MM.1S (cell line): ENCODE measurements around the gene HTR5A.

Experiments used
- DNase-seq: peaks from one replicate; pipeline ENCODE4 v3.0.0-alpha.2; 2015
- H2AFZ ChIP-seq: fragments of 300-600 bp; sonication (generic); 2 replicates; pipeline ENCODE4 v1.6.0; 2016; ENCODE audit warnings: antibody characterized with exemption, low read length
- H3F3A ChIP-seq: fragments of 300-600 bp; sonication (generic); 2 replicates; pipeline ENCODE4 v1.6.1; 2016; ENCODE audit warnings: mild to moderate bottlenecking, antibody characterized with exemption, low read length, moderate library complexity, mixed read lengths; ENCODE audit not compliant: insufficient read depth
- H3K27ac ChIP-seq: fragments of 300-600 bp; sonication (generic); 2 replicates; pipeline ENCODE4 v1.5.1; 2016; ENCODE audit warnings: mild to moderate bottlenecking, low read length
- H3K27me3 ChIP-seq: fragments of 300-600 bp; sonication (generic); replicated peaks from 2 replicates; pipeline ENCODE4 v1.6.0; 2016; ENCODE audit warnings: low read length; ENCODE audit not compliant: insufficient read depth
- H3K36me3 ChIP-seq: fragments of 300-600 bp; sonication (generic); replicated peaks from 2 replicates; pipeline ENCODE4 v1.6.1; 2016; ENCODE audit warnings: mild to moderate bottlenecking, low read length, mixed read lengths; ENCODE audit not compliant: insufficient read depth
- H3K4me1 ChIP-seq: fragments of 300-600 bp; sonication (generic); 2 replicates; pipeline ENCODE4 v1.6.1; 2016; ENCODE audit warnings: low read length, mixed read lengths
- H3K4me2 ChIP-seq: fragments of 300-600 bp; sonication (generic); 2 replicates; pipeline ENCODE4 v1.6.0; 2016; ENCODE audit warnings: low read depth, low read length
- H3K4me3 ChIP-seq: fragments of 300-600 bp; sonication (generic); 2 replicates; pipeline ENCODE4 v1.5.1; 2016; ENCODE audit warnings: low read length, mixed read lengths
- H3K79me2 ChIP-seq: fragments of 300-600 bp; sonication (generic); 2 replicates; pipeline ENCODE4 v1.6.1; 2016; ENCODE audit warnings: mixed run types, low read length, mixed read lengths
- H3K9ac ChIP-seq: fragments of 300-600 bp; sonication (generic); 2 replicates; pipeline ENCODE4 v1.6.1; 2016; ENCODE audit warnings: low read length, mixed read lengths
- H3K9me2 ChIP-seq: fragments of 300-600 bp; sonication (generic); replicated peaks from 2 replicates; pipeline ENCODE4 v1.6.1; 2016; ENCODE audit warnings: mild to moderate bottlenecking, low read length, mixed read lengths; ENCODE audit not compliant: insufficient read depth
- H3K9me3 ChIP-seq: fragments of 300-600 bp; sonication (generic); replicated peaks from 2 replicates; pipeline ENCODE4 v1.6.1; 2016; ENCODE audit warnings: mild to moderate bottlenecking, low read length, mixed read lengths; ENCODE audit not compliant: insufficient read depth
- H4K20me1 ChIP-seq: fragments of 300-600 bp; sonication (generic); 2 replicates; pipeline ENCODE4 v1.6.1; 2016; ENCODE audit warnings: mild to moderate bottlenecking, low read length, moderate library complexity, mixed read lengths; ENCODE audit not compliant: insufficient read depth
- EZH2 ChIP-seq: fragments of 300-600 bp; sonication (generic); optimal IDR thresholded peaks from 2 replicates; pipeline ENCODE3; 2017; ENCODE audit warnings: low read depth, mild to moderate bottlenecking, antibody characterized with exemption, low read length, mixed read lengths
- EZH2phosphoT487 ChIP-seq: fragments of 300-600 bp; sonication (generic); IDR thresholded peaks from 2 replicates; pipeline ENCODE4 v1.6.1; 2018; ENCODE audit warnings: antibody characterized with exemption, low read length
- TF ChIP-seq, protein P1 (sequence below): fragments of 300-600 bp; sonication (generic); IDR thresholded peaks from 2 replicates; pipeline ENCODE4 v1.5.1; 2016; ENCODE audit warnings: antibody characterized with exemption, low read length, mixed read lengths

The HTR5A gene

DNA sequence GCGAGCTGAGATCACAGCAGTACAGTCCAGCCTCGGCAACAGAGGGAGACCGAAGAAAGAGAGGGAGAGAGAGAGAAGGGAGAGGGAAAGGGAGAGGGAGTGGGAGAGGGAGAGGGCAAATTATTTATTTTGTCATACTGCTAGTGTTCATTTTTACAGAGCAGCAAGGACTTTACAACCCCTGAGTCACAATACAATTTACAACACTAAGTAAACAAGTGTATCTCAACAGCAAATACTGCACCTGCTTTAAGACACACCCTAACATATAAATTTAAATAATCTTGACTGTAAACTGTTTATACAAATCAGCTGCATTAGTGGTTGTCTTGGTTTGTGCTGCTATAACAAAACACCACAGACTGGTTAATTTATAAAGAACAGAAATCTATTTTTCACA lies 27.2 kb downstream of the HTR5A start:
- no peak overlapping the region for H3K9ac ChIP-seq
- no peaks in the 10 kb centered on the region for H3F3A ChIP-seq
- no peaks in the 10 kb centered on the region for H4K20me1 ChIP-seq
- H3K9me3 ChIP-seq: no peaks in the 10 kb centered on the region
- no peak for DNase-seq
- H3K4me2 ChIP-seq: no peak overlapping the region
- H3K27me3 ChIP-seq: no peaks in the 10 kb centered on the region
- no peaks in the 10 kb centered on the region for H3K9me2 ChIP-seq
- H3K79me2 ChIP-seq: no peaks in the 10 kb centered on the region
- H3K36me3 ChIP-seq: no peaks in the 10 kb centered on the region
- H2AFZ ChIP-seq: no peak overlapping the region
- H3K4me1 ChIP-seq: no peaks in the 10 kb centered on the region
- no peak overlapping the region for H3K4me3 ChIP-seq
- H3K27ac ChIP-seq: no peak overlapping the region
- TF ChIP-seq, protein P1, sequence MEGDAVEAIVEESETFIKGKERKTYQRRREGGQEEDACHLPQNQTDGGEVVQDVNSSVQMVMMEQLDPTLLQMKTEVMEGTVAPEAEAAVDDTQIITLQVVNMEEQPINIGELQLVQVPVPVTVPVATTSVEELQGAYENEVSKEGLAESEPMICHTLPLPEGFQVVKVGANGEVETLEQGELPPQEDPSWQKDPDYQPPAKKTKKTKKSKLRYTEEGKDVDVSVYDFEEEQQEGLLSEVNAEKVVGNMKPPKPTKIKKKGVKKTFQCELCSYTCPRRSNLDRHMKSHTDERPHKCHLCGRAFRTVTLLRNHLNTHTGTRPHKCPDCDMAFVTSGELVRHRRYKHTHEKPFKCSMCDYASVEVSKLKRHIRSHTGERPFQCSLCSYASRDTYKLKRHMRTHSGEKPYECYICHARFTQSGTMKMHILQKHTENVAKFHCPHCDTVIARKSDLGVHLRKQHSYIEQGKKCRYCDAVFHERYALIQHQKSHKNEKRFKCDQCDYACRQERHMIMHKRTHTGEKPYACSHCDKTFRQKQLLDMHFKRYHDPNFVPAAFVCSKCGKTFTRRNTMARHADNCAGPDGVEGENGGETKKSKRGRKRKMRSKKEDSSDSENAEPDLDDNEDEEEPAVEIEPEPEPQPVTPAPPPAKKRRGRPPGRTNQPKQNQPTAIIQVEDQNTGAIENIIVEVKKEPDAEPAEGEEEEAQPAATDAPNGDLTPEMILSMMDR: no peak
- no peak for TF ChIP-seq EZH2phosphoT487
- TF ChIP-seq EZH2: no peak

DNA sequence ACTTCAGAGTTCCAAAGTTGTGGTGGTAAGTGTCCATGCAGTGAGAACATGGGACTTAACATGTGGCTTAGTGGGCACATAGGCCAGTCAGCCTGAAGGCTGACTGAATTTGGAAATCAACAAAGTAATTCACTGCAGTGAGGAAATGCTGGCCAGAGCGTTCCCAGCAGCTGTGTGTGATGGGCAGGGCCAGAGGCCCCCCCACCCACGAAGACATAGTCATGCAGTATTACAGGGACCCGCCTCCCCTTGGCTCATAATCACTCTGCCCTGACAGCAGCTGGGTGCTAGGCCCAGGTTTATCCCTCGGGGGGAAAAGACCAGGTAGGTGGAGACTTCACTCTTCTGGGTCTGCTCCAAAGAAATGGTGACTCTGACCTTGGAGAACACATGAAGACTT lies 33.7 kb downstream of the HTR5A start:
- Histone ChIP-seq H3K36me3 (no peaks in the 10 kb centered on the region), H3K4me2 (no peak overlapping the region), H3K9me2 (no peaks in the 10 kb centered on the region), H4K20me1 (no peaks in the 10 kb centered on the region), H3K79me2 (no peaks in the 10 kb centered on the region), H3K9ac (no peak overlapping the region), H3K27me3 (no peaks in the 10 kb centered on the region), H3K9me3 (no peaks in the 10 kb centered on the region), H3K27ac (no peak overlapping the region), H3K4me1 (no peaks in the 10 kb centered on the region), H2AFZ (no peak overlapping the region), H3F3A (no peaks in the 10 kb centered on the region), H3K4me3 (no peak overlapping the region)
- TF ChIP-seq EZH2: no peak
- TF ChIP-seq, protein P1: no peak
- no peak for TF ChIP-seq EZH2phosphoT487
- DNase-seq: no peak

DNA sequence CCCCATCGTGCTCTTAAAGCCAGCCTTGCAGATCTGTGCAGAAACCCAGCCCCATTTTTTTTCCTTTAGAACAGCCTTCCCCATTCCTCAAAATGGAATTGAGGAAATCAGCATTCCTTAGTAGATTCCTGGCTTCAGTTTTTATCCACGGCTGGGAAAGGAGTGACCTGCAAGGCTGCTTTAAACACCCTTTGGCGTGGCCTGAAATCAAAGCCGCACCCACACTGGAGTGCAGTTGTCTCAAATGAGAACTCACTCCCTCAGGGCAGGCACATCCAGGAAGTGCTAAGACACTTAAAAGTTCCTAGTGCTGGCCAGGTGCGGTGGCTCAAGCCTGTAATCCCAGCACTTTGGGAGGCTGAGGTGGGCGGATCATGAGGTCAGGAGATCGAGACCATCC lies 34.8 kb downstream of the HTR5A start:
- no peak overlapping the region for H3K4me2 ChIP-seq
- no peak overlapping the region for H3K27ac ChIP-seq
- H3K27me3 ChIP-seq: no peaks in the 10 kb centered on the region
- H3K9me2 ChIP-seq: no peaks in the 10 kb centered on the region
- H3K4me1 ChIP-seq: no peaks in the 10 kb centered on the region
- H4K20me1 ChIP-seq: no peaks in the 10 kb centered on the region
- no peak for TF ChIP-seq EZH2phosphoT487
- TF ChIP-seq, protein P1: no peak
- H3K79me2 ChIP-seq: no peaks in the 10 kb centered on the region
- H3K9me3 ChIP-seq: no peaks in the 10 kb centered on the region
- no peak for DNase-seq
- no peak overlapping the region for H3K4me3 ChIP-seq
- H3K9ac ChIP-seq: no peak overlapping the region
- no peak overlapping the region for H2AFZ ChIP-seq
- H3F3A ChIP-seq: no peaks in the 10 kb centered on the region
- no peaks in the 10 kb centered on the region for H3K36me3 ChIP-seq

DNA sequence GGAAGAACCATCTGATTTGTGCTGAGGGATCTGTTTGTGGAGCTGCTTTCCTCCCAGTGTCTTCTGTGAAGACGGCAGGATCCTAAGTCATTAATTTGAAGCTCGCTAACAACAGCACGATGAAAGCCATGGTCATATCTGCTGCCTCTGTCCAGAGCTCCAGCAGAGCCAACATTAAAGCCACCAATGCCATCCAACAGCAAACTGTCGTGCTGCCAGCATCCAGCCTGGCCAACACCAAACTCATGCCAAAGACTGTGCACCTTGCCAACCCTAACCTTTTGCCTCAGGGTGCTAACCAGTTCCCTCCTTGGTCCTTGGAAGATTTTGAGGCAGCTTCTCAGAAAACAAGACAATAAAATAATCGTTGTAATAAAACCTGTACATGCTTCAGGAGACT lies 36.2 kb downstream of the HTR5A start:
- Histone ChIP-seq H3K27ac (no peak overlapping the region), H3F3A (no peaks in the 10 kb centered on the region), H3K36me3 (no peaks in the 10 kb centered on the region), H3K9me3 (no peaks in the 10 kb centered on the region), H3K4me3 (no peak overlapping the region), H3K4me2 (no peak overlapping the region), H2AFZ (no peak overlapping the region), H3K27me3 (no peaks in the 10 kb centered on the region), H3K9me2 (no peaks in the 10 kb centered on the region), H3K9ac (no peak overlapping the region), H3K4me1 (no peaks in the 10 kb centered on the region), H4K20me1 (no peaks in the 10 kb centered on the region), H3K79me2 (no peaks in the 10 kb centered on the region)
- TF ChIP-seq EZH2phosphoT487: no peak
- TF ChIP-seq, protein P1: no peak
- no peak for TF ChIP-seq EZH2
- DNase-seq: no peak
